Thoracic aorta endothelial cell (primary cell): ENCODE results near the gene DELE1. TPM values are rescaled to one million over a fixed set of nuclear protein-coding genes. Genes with fewer than 3 reads are reported as not detected.

ENCODE experiments used
- total RNA-seq: library from RNA; depleted of rRNA; stranded (reverse); fragments of >200 nt; gene quantifications from 2 replicates; pipeline ENCODE4 v1.2.3, GENCODE V29; 2012

DELE1 gene, protein sequence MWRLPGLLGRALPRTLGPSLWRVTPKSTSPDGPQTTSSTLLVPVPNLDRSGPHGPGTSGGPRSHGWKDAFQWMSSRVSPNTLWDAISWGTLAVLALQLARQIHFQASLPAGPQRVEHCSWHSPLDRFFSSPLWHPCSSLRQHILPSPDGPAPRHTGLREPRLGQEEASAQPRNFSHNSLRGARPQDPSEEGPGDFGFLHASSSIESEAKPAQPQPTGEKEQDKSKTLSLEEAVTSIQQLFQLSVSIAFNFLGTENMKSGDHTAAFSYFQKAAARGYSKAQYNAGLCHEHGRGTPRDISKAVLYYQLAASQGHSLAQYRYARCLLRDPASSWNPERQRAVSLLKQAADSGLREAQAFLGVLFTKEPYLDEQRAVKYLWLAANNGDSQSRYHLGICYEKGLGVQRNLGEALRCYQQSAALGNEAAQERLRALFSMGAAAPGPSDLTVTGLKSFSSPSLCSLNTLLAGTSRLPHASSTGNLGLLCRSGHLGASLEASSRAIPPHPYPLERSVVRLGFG
- total RNA-seq = 60.6 and 63.8 TPM in 2 replicates

DNA sequence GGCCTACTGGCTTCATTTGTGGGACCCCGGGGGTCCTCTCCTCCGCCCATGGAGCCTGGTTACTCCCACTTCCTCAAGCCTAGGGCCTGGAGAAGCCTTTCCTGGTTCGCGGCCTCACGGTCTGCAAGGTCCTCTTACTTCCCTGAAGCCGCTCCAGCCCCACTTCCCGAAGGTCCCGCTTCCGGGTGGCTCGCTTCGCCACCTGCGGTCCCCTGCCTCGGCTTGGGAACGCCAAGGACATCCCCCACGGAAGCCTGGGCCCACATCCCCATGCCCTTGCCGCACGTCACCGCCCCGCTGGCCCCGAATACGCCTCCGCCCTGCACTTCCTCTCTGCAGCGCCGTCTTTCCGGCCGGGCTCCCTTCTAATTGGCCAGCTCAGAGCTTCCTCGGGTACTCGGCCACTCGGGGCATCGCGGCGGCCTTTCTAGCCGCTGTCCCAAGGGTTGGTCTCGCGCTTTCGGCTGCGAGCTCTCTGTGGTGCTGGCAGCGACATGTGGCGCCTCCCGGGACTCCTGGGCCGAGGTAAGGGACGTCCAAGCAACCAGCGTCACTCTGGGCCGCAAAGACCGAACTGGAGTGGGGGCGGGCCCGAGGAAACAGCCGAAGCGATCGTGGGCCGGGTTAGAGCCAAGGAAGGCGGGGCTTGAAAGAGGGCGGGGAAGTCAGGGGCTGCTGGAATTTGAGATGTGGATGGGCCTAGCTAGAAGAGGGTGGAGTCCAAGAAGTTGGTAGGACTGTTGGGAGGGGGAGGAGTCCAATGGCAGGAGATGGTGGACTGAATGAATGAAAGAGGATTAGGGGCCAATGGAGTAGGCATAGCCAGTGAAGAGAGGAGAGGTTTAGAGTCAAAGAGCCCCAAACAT is at the start of gene DELE1:
DELE1 (plus strand) TSS at position 424 of the 866 bp plus-strand sequence; CDS start at position 495, 71 bp downstream.

DNA sequence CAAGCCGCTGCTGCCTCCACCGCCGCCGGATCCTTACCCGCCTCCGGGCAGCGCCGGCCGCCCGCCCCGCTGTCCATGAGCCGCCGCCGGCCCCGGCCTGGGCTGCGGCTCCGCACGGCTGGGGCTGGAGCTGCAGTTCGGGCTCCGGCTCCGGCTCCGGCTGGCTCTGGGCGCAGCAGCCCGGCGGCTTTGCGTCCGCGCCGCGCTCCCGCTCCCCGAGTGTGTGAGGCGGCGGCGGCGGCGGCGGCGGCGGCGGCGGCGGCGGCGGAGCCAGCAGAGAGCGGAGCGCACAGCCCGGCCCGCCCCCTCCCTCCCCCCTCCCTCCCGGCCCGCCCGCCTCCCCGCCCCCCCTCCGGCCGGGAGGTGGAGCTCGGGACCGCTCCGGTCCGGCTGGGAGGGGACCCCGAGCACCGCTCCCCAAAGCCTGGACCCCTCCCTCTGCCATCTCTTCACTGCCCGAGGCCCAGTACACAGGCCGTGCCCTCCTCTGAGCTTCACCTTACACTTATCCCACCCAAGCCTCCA is 45.4 kb upstream of the DELE1 start, which contains the start of gene PCDH1:
PCDH1 (minus strand) TSS at position 225 of the 525 bp plus-strand sequence; CDS start at position 77, 148 bp downstream.

DNA sequence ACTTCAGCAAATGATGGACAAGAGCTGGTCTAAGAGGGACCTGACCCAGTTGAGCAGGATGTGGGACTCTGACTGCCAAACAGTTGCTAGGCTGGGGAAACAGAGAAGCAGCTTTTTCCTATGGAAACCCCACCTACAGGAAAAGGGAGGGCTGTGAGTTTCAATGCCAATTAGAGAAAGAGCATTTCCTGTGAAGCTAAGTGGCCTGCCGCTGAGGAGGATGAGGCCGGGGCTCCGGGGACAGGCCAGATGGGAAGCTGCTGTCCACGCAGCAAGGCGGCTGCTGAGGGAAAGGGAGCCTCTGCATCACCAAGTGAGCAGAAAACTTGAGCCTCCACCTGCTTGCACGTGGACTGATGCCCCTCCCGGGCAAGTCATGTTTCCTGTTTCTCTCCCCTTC is 34.4 kb downstream of the DELE1 start, which contains the start of gene PCDH12:
PCDH12 (minus strand) TSS at position 90 of the 400 bp plus-strand sequence. CDS start 351 bp downstream, outside the sequence.

DNA sequence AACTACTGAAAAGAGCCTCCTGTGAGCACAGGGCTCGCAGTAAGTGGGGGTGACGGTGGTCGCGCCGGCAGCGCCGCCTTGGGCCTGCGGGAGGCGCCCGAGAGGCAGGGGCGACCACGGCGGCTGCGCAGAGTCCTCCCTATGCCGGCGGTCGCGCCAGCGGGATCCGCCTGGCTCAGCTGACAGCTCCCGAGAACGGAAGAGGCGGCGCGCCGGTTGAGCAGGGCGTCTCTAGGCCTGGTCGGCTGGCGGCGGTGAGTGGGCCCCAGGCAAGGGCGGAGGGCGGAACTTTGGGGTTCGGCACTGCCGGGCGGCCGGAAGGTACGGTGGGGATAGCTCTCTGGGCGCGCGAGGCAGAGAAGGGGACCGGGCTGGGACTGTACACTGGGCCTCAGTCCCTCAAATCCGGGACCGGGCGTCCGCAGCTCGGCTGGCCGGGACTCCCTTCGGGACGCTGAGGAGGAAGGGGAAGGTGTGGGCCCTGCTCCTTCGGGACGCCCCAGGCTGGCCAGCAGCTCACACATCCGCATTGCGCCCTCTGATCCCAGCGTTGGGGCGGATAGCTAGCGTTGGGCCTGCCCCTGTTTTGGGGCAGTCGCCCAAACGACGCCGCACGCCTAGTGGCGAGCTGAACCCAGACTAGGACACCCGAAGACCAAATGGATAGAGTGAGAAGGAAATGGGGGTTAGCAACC is 45.4 kb downstream of the DELE1 start, which contains the start of gene RNF14:
RNF14 (plus strand) TSS at position 192 of the 695 bp plus-strand sequence. CDS start 4,484 bp downstream, outside the sequence.

Other genes starting within 250 kb of the DELE1 start
- gene ARAP3, start 241.6 kb upstream of the DELE1 start, total RNA-seq = 55.6 and 71.6 TPM in 2 replicates
- 163 and 194 TPM in 2 replicates for gene PCDH1, start 45.5 kb upstream of the DELE1 start, total RNA-seq
- 35.1 and 38.1 TPM in 2 replicates for gene PCDH12, start 34.3 kb downstream of the DELE1 start, total RNA-seq
- 80.3 and 80.4 TPM in 2 replicates for gene RNF14, start 45.2 kb downstream of the DELE1 start, total RNA-seq
- 57.6 and 60.5 TPM in 2 replicates for gene GNPDA1, start 89.2 kb downstream of the DELE1 start, total RNA-seq
- gene NDFIP1, start 184.9 kb downstream of the DELE1 start, total RNA-seq = 79.5 and 90.6 TPM in 2 replicates